ENCODE results near the gene MID2.

MID2 gene

GRCh38 chrX:107968623-107969022 is 143.0 kb downstream of the MID2 start:
- DNase-seq (ENCODE audit: extremely low read depth, low read depth), result no peak
- no peak for TF ChIP-seq CTCF (IDR thresholded peaks at IDR 0.05; ENCODE audit: low read depth, low read length)

- DNase-seq (ENCODE audit: extremely low read depth, low read depth), result no peak
- no peak for TF ChIP-seq CTCF (IDR thresholded peaks at IDR 0.05; ENCODE audit: low read depth, low read length)
Measured at GRCh38 chrX:107970073-107970472, 144.4 kb downstream of the MID2 start.

GRCh38 chrX:107971636-107972035 is 146.0 kb downstream of the MID2 start:
- DNase-seq (ENCODE audit: extremely low read depth, low read depth), result no peak
- TF ChIP-seq CTCF (IDR thresholded peaks at IDR 0.05; ENCODE audit: low read depth, low read length), result no peak
